SU-DHL-6 (cell line): Measurements from ENCODE around the gene MTMR10.

Source experiments
- CTCF ChIP-seq: fragments of 200-600 bp; sonication (generic); IDR thresholded peaks from one replicate; pipeline ENCODE4 v1.5.1; 2017; ENCODE audit warnings: antibody characterized with exemption, mild to moderate bottlenecking, low read length, moderate library complexity; ENCODE audit not compliant: insufficient read depth, poor library complexity, severe bottlenecking
- EZH2phosphoT487 ChIP-seq: fragments of 200-600 bp; sonication (generic), shearing (Covaris generic); conservative IDR thresholded peaks from 2 replicates; pipeline ENCODE4 v1.6.1; 2018; ENCODE audit warnings: mild to moderate bottlenecking, antibody characterized with exemption, low read length, moderate library complexity, mixed read lengths

GRCh38 chr15:30917013-30917412, 74.4 kb downstream of the MTMR10 start:
- TF ChIP-seq CTCF (no peak), EZH2phosphoT487 (no peak)
